T-helper 17 cell (primary cell): ENCODE results near the gene CHERP. TPM values are rescaled to one million over a fixed set of nuclear protein-coding genes. Genes with fewer than 3 reads are reported as not detected.
"Not testable (repeated sequence)": the region's sequence is repeated elsewhere in the genome, so short reads cannot be mapped to it uniquely, and the experiment has no call there.

Experiments used
- ATAC-seq: fragments of 150-1000 bp; cut with Tn5 transposase; 2 replicates; pipeline ENCODE4 v1.10.0; 2021; ENCODE audit warnings: mild to moderate bottlenecking, moderate library complexity
- DNase-seq, 3 donors: peaks; one replicate each; pipeline versions ENCODE4 v3.0.0 to v3.0.0-alpha.2; 2020 to 2021
- H3K9me3 ChIP-seq: one replicate; pipeline ENCODE4 v1.7.0; 2013; ENCODE audit warnings: low read length, mild to moderate bottlenecking; ENCODE audit not compliant: control insufficient read depth, poor library complexity, severe bottlenecking
- H3K27ac Mint-ChIP-seq: one replicate; pipeline ENCODE4 v1.8.0; 2022; ENCODE audit warnings: mild to moderate bottlenecking, moderate library complexity, mixed read lengths
- H3K27me3 Mint-ChIP-seq: one replicate; pipeline ENCODE4 v1.8.0; 2022; ENCODE audit warnings: mixed read lengths
- H3K36me3 Mint-ChIP-seq: one replicate; pipeline ENCODE4 v1.8.0; 2022; ENCODE audit warnings: low read depth, mixed read lengths
- H3K4me1 Mint-ChIP-seq: one replicate; pipeline ENCODE4 v1.8.0; 2022; ENCODE audit warnings: mild to moderate bottlenecking, mixed read lengths
- H3K4me3 Mint-ChIP-seq: one replicate; pipeline ENCODE4 v1.8.0; 2022; ENCODE audit warnings: mild to moderate bottlenecking, moderate library complexity, mixed read lengths
- total RNA-seq, 4 donors: library from RNA in 2 of 4; stranded (reverse) in 2 of 4; gene quantifications; one replicate each; pipeline ENCODE4 v1.2.3 and lab custom pipeline; 2022 to 2026

The CHERP gene
- total RNA-seq, 2 donors from 2014 or later = 50.1 to 63.7 TPM

GRCh38 chr19:16516923-16517610 lies 25.2 kb downstream of the CHERP start:
- H3K36me3 Mint-ChIP-seq = peaks cover 3% of the 10 kb centered on the region
- ATAC-seq (peak; percentile 23), DNase-seq (no peak)
- H3K4me3 Mint-ChIP-seq = no peak overlapping the region
- H3K9me3 ChIP-seq = no peaks in the 10 kb centered on the region
- no peak overlapping the region for H3K27ac Mint-ChIP-seq
- no peaks in the 10 kb centered on the region for H3K27me3 Mint-ChIP-seq
- peaks cover 4% of the 10 kb centered on the region for H3K4me1 Mint-ChIP-seq

GRCh38 chr19:16516381-16516780 lies 25.9 kb downstream of the CHERP start:
- ATAC-seq = no peak
- Mint-ChIP-seq H3K36me3 (peaks cover 3% of the 10 kb centered on the region), H3K4me3 (no peak overlapping the region), H3K27ac (no peak overlapping the region), H3K4me1 (peaks cover 4% of the 10 kb centered on the region), H3K27me3 (no peaks in the 10 kb centered on the region)
- DNase-seq = no peak
- no peaks in the 10 kb centered on the region for H3K9me3 ChIP-seq

- Mint-ChIP-seq H3K36me3 (no peaks in the 10 kb centered on the region), H3K27me3 (no peaks in the 10 kb centered on the region), H3K4me1 (peaks cover 4% of the 10 kb centered on the region), H3K4me3 (no peak overlapping the region), H3K27ac (no peak overlapping the region)
- H3K9me3 ChIP-seq = no peaks in the 10 kb centered on the region
- ATAC-seq (no peak), DNase-seq (no peak)
Observed at GRCh38 chr19:16514383-16515019, 27.7 kb downstream of the CHERP start.

GRCh38 chr19:16512611-16513010 lies 29.6 kb downstream of the CHERP start:
- H3K27ac Mint-ChIP-seq, H3K27me3 Mint-ChIP-seq, DNase-seq, H3K9me3 ChIP-seq, ATAC-seq, H3K4me3 Mint-ChIP-seq, H3K4me1 Mint-ChIP-seq, H3K36me3 Mint-ChIP-seq: not testable (repeated sequence)

- Mint-ChIP-seq H3K27ac (no peak overlapping the region), H3K27me3 (no peaks in the 10 kb centered on the region), H3K4me3 (no peak overlapping the region), H3K4me1 (no peaks in the 10 kb centered on the region), H3K36me3 (peaks cover 3% of the 10 kb centered on the region)
- no peak for DNase-seq
- ATAC-seq = no peak
- no peaks in the 10 kb centered on the region for H3K9me3 ChIP-seq
Observed at GRCh38 chr19:16509141-16510061, 32.8 kb downstream of the CHERP start.

- Mint-ChIP-seq H3K4me1 (no peaks in the 10 kb centered on the region), H3K36me3 (peaks cover 4% of the 10 kb centered on the region), H3K4me3 (no peak overlapping the region), H3K27me3 (no peaks in the 10 kb centered on the region), H3K27ac (no peak overlapping the region)
- ATAC-seq (no peak), DNase-seq (no peak)
- no peaks in the 10 kb centered on the region for H3K9me3 ChIP-seq
Observed at GRCh38 chr19:16508546-16508945, 33.7 kb downstream of the CHERP start.

- no peaks in the 10 kb centered on the region for H3K27me3 Mint-ChIP-seq
- no peak for DNase-seq
- no peak overlapping the region for H3K4me3 Mint-ChIP-seq
- ATAC-seq = no peak
- no peaks in the 10 kb centered on the region for H3K4me1 Mint-ChIP-seq
- no peaks in the 10 kb centered on the region for H3K9me3 ChIP-seq
- H3K27ac Mint-ChIP-seq = no peak overlapping the region
- H3K36me3 Mint-ChIP-seq = peaks cover 4% of the 10 kb centered on the region
Observed at GRCh38 chr19:16506961-16507360, 35.3 kb downstream of the CHERP start.

GRCh38 chr19:16506161-16506560 lies 36.1 kb downstream of the CHERP start:
- DNase-seq, H3K27ac Mint-ChIP-seq, H3K4me3 Mint-ChIP-seq, H3K27me3 Mint-ChIP-seq, ATAC-seq, H3K9me3 ChIP-seq, H3K36me3 Mint-ChIP-seq, H3K4me1 Mint-ChIP-seq: not testable (repeated sequence)

- Mint-ChIP-seq H3K27me3 (no peaks in the 10 kb centered on the region), H3K4me3 (no peak overlapping the region), H3K36me3 (peaks cover 2% of the 10 kb centered on the region), H3K4me1 (no peaks in the 10 kb centered on the region), H3K27ac (no peak overlapping the region)
- no peaks in the 10 kb centered on the region for H3K9me3 ChIP-seq
- no peak for ATAC-seq
- DNase-seq = no peak
Observed at GRCh38 chr19:16504271-16504670, 38.0 kb downstream of the CHERP start.

GRCh38 chr19:16497837-16498236 lies 44.4 kb downstream of the CHERP start:
- DNase-seq (no peak), ATAC-seq (no peak)
- Mint-ChIP-seq H3K4me3 (no peak overlapping the region), H3K27ac (no peak overlapping the region), H3K4me1 (peaks cover 8% of the 10 kb centered on the region), H3K36me3 (peaks cover 3% of the 10 kb centered on the region), H3K27me3 (no peaks in the 10 kb centered on the region)
- H3K9me3 ChIP-seq = no peaks in the 10 kb centered on the region

- no peak for ATAC-seq
- no peak for DNase-seq
- Mint-ChIP-seq H3K4me1 (peaks cover 8% of the 10 kb centered on the region), H3K27me3 (no peaks in the 10 kb centered on the region), H3K36me3 (peaks cover 3% of the 10 kb centered on the region), H3K27ac (no peak overlapping the region), H3K4me3 (peak overlapping the region; percentile 99)
- H3K9me3 ChIP-seq = no peaks in the 10 kb centered on the region
Observed at GRCh38 chr19:16497042-16497441, 45.2 kb downstream of the CHERP start.

GRCh38 chr19:16496613-16496983 lies 45.6 kb downstream of the CHERP start:
- Mint-ChIP-seq H3K4me1 (peaks cover 8% of the 10 kb centered on the region), H3K27me3 (no peaks in the 10 kb centered on the region), H3K27ac (peak overlapping the region; percentile 79), H3K36me3 (peaks cover 3% of the 10 kb centered on the region), H3K4me3 (peak overlapping the region; percentile 99)
- ATAC-seq (no peak), DNase-seq (no peak)
- H3K9me3 ChIP-seq = no peaks in the 10 kb centered on the region

GRCh38 chr19:16495982-16496612 lies 46.1 kb downstream of the CHERP start, which contains the start of the genes C19orf44 and CALR3:
TSS of gene C19orf44 (plus strand) at chr19:16496394. CDS start at chr19:16500793, 4,399 bp downstream.
TSS of gene CALR3 (minus strand) at chr19:16496167. CDS start at chr19:16496129, 38 bp downstream.
- ATAC-seq = peak; percentile 99
- Mint-ChIP-seq H3K4me3 (peak within 1 kb of the TSS; percentile 99), H3K4me1 (peaks cover 8% of the 10 kb centered on the region), H3K27ac (peak within 1 kb of the TSS; percentile 79), H3K27me3 (no peaks in the 10 kb centered on the region), H3K36me3 (peaks cover 3% of the 10 kb centered on the region)
- no peaks in the 10 kb centered on the region for H3K9me3 ChIP-seq
- peak; percentile 92 to 94 (median 93) for DNase-seq
